M059J (cell line): Measurements from ENCODE around the gene SAMD4B. TPM values are rescaled to one million over a fixed set of nuclear protein-coding genes. Genes with fewer than 3 reads are reported as not detected.

ENCODE experiments used
- DNase-seq: peaks from one replicate; pipeline ENCODE4 v3.0.0-alpha.2; 2012; ENCODE audit warnings: low read depth
- total RNA-seq: library from RNA; depleted of rRNA; stranded (reverse); fragments of >200 nt; shearing (Covaris generic); gene quantifications from 2 replicates; pipeline ENCODE4 v1.2.3, GENCODE V29; 2014

Gene SAMD4B
- total RNA-seq, 1 experiment from 2014 or later, result 96.3 TPM

DNA sequence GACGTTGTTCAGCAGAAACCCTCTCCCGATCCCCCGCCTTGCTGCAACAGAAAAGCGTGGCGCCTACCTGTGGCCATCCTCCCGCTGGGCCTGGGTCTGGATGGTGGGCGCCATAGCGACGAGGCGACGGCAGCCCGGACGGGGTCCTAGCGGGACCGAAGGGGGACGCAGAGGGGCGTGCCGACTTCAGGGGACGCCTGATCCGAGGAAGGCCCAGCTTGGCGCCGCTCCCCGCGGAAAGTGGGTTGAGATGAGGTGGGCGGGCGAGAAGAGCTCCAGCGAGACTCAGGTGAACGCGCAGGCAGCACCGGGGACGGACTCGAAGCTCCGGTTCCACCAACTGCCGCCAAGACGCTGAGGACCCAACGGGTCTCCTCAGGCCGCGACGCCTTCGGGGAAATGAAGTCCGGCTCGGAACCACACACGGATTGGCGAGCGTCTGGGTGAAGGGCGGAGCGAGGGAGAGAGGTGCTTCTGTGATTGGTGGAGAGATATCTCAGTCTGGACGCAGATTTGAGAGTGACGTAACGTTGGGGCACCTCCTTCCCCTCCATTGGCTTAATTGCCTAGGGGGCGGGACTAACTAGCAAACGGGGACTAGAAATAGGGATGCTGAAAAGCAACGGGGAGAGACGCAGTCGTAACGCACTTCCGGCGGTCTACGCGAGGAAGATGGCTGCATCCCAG is 48.7 kb downstream of the SAMD4B start, which contains the start of the genes MED29 and PAF1:
Gene MED29 (plus strand): TSS at position 628 of the 687 bp plus-strand sequence. CDS start 45 bp downstream, at position 673.
Gene PAF1 (minus strand): TSS at position 356 of the 687 bp plus-strand sequence. CDS start 242 bp downstream, at position 114.
- peak; percentile 100 for DNase-seq

DNA sequence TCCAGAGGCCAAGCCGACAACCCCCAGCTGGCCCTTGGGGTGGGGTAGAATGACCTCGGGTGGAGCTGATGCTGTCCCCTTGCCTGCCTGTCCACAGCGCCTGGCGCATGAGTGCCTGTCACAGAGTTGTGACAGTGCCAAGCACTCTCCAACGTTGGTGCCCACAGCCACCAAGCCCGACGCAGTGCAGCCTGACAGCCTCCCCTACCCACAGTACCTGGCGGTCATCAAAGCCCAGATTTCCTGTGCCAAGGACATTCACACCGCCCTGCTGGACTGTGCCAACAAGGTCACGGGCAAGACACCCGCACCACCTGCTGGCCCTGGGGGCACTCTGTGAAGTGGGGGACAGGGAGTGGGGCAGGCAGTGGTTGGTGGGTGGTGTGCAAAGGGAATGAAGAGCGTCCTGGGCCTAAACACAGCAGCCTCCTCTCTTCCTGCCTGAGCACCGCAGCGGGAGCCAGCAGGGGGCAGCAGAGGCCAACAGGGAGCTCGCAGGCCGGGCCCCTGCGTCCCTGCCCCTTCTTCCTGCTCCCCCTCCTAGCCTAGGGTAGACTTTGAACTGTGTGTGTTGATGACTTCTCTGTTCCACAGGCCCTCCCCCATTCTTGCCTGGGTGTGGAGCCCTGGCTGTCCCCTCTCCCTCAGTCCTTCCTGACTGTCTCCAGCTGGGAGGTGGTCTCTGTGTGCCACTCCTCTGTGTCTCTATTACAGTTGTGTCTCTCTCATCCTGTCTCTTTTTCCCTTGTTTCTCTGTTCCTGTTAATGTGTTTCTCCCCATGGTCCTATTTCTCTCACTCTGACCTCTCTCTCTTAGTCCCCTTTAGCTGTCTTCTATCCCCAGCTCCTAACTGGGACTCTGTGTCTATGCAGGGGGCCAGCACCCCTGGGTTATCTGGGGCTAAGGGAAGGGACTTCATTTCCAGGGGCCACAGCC is 55.4 kb downstream of the SAMD4B start:
- peak; percentile 80 for DNase-seq

DNA sequence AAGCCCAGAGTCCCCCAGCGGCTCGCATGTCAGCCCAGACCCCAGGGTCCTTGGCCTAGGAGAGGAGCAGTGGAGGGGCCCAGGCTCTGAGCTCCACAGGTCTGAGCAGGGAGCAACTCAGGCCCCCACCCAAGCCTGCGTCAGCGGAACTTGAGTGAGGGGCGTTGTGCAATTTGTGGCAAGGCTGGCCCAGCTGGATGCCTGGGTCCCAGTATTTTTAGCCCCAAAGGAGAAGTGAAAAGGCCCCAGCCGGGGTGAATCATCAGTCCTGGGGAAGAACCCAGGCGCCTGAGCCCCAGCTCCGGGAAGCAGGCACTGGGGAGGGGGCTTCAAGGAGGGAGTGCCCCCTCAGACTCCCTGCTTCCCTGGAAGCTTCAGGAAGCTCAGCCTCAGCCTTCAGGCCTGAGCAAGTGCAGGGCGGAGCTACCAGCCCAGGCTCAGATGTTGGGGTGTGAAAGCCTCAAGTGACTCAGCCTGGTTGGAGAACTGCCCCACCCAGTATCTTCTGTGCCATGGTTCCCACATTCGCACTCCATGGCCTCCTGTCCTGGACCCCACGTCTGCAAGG is 56.2 kb downstream of the SAMD4B start:
- DNase-seq, result peak; percentile 81

DNA sequence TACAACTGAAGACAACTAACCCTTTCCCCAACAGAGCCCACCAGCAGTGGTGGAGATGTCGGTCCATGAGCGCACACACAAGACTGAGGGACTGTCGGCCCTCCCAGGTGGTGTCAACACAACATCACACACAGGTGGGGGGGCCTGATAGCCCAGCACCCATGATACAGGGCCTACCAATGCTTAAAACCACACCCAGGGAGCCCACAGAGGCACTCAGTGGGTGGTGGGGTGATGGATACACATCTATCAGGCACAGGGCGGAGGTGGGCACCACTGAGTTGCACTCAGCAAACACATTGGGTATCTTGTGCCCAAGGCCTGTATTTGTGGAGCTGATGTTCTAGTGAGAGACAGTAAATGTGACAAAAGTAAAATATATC is 57.4 kb downstream of the SAMD4B start:
- DNase-seq, result no peak

- DNase-seq, result no peak
These were observed 57.8 kb downstream of the SAMD4B start for GRCh38 chr19:39400061-39400460.

GRCh38 chr19:39401070-39401548 is 58.9 kb downstream of the SAMD4B start:
- DNase-seq, result no peak

GRCh38 chr19:39401549-39402345 is 59.5 kb downstream of the SAMD4B start:
- DNase-seq, result peak; percentile 90

DNA sequence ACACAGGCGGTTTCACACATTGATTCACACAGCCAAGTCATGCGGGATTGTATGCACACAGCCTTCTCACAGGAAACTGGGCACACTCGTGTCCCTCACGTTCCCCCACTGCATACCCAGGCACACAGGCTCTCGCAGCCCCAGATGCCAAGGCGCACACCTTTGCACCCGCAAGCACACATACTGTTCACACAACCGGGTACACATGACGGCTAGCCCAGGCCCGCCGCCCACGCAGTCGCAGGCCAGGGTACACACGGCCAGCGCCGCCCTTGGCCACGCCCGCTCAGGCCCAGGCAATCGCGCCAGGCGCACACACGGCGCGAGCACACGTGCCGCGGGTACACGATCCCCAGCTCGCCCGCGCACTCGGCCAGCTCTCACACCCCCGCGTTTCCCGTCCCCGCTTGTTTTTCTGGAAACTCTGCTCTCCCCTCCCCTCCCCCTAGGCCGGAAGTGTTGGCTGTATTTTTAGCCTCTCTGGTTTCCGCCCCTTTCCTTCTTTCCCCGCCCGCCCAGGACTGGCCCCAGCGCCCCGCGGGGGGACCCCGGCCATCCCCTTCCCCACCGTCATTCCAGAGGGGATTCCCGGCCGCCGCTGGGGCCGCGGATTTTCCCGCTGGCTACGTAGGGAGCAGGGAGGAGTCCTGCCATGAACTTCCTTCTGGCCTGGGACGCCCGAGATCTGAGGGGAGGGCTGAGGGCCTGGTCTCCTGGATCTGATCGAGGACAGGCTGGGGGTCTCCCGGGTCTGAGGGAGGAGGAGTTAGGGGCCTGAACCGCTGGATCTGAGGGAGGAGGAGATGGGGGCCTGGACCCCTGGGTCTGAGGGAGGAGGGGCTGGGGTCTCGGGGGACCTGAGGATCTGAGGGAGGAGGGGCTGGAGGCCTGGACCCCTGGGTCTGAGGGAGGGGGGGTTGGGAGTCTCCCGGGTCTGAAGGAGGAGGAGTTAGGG is 60.4 kb downstream of the SAMD4B start:
- DNase-seq, result peak; percentile 91

DNA sequence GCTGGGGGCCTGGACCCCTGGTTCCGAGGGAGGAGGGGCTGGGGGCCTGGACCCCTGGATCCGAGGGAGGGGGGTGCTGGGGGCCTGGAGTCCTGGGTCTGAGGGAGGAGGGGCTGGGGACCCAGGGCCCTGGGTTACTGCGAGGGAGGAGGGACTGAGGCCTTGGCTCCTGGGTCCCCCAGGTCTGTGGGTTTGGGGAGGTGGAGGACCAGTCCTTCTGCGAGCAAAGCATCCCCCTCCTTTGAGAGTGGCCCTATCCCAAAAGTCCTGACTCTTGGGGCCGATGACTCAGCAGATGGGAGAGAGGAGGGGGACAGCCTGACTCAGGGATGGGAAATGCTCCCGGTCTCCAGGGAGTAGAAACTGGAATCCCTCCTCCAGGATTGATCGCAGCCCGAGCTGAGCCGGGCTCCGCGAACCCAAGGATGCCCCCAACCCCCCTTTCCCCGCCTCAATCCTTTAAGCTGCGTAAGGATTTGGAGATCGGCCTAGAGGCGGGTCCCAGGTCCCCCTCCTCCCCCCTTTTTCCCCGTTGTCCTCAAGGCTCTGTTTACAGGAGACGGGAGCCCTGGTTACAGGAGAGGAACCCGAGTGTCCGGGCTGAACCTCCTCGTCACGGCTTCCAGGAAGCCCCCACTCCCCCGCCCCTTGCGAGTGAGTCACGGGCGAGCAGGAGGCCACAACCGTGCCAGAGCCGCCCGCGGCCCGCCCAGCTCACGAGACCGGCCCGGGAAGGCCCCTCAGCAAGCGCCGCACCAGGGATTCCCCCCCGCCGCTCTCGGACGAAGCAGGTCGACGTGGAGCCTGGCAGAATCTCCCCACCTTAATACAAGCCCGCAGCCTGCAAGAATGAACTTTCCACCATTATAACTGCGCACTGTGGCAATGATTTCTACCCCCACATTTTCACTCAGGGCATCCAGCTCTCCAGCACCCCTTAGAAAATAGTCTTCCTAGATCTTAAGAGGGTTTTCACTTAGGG is 61.4 kb downstream of the SAMD4B start:
- peak; percentile 99 for DNase-seq

GRCh38 chr19:39405261-39405957 is 63.2 kb downstream of the SAMD4B start:
- DNase-seq, result no peak

DNA sequence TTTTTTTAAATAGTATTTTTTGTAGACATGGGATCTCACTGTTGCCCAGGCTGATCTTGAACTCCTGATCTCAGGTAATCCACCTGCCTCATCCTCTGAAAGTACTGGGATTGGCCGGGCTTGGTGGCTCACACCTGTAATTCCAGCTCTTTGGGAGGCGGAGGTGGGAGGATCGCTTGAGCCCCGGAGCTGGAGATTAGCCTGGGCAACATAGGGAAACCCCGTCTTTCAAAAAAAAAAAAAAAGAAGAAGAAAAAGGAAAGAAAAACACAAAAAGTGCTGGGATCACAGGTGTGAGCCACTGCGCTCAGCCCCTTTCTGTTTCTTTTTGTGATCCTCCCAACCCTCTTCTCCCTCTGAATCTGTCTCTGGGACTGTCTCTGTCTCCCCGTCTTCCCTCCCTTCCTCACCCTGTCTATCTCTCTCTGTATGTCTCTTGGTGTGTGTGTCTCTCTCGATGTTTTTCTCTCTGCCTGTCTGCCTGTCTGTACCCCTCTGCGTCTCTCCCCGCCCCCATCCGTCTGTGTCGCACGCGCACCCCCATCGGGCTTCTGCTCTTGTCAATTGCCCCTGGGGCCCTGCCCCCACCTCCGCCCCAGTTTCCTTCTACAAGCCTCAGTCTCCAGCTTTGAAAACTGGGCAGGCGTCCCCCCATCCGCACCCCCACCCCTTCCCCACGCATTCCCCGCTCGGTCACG is 63.9 kb downstream of the SAMD4B start:
- DNase-seq, result no peak

GRCh38 chr19:39406656-39407409 is 64.6 kb downstream of the SAMD4B start, which contains the start of gene ZFP36:
Gene ZFP36 (plus strand): TSS chr19:39406847. CDS start chr19:39406905, 58 bp downstream.
- peak; percentile 83 for DNase-seq

DNA sequence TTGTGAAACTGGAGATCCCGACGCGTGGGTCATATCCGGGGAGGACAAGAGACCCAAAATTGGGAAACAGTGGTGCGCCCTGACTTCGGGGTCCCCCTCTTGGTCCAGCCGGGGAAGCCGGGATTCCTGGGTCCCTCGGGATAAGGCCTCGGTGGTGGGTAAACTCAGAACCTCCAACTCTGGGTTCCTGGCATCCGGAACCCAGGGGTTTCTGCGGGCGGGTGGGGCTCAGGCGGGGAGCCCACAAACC is 65.1 kb downstream of the SAMD4B start:
- DNase-seq, result no peak

GRCh38 chr19:39407660-39408391 is 65.6 kb downstream of the SAMD4B start:
- no peak for DNase-seq

- DNase-seq, result peak; percentile 66
These were observed 66.4 kb downstream of the SAMD4B start for GRCh38 chr19:39408392-39409207.
